ENCODE measurements around the gene KCNH4. TPM values are rescaled to one million over a fixed set of nuclear protein-coding genes. Genes with fewer than 3 reads are reported as not detected.

KCNH4 gene
- total RNA-seq, 4 donors from 2014 or later = 0.44 to 0.79 (median 0.48) TPM; not detected in 1

GRCh38 chr17:42171831-42172230, 9.1 kb downstream of the KCNH4 start:
- no peak for DNase-seq (ENCODE audit: low spot score)
- TF ChIP-seq CTCF (IDR thresholded peaks at IDR 0.05) = no peak
- ATAC-seq (ENCODE audit: low FRiP score) = no peak

- DNase-seq (ENCODE audit: low spot score) (no peak), ATAC-seq (ENCODE audit: low FRiP score) (no peak)
- no peak for TF ChIP-seq CTCF (IDR thresholded peaks at IDR 0.05)
Measured at GRCh38 chr17:42169351-42169750, 11.6 kb downstream of the KCNH4 start.

GRCh38 chr17:42167807-42168206, 13.1 kb downstream of the KCNH4 start:
- no peak for ATAC-seq (ENCODE audit: low FRiP score)
- TF ChIP-seq CTCF (IDR thresholded peaks at IDR 0.05) = no peak
- DNase-seq (ENCODE audit: low spot score) = no peak

- TF ChIP-seq CTCF (IDR thresholded peaks at IDR 0.05) = no peak
- DNase-seq (ENCODE audit: low spot score) = no peak
Measured at GRCh38 chr17:42166196-42166763, 14.7 kb downstream of the KCNH4 start.

GRCh38 chr17:42165751-42166150, 15.2 kb downstream of the KCNH4 start:
- ATAC-seq (ENCODE audit: low FRiP score) (no peak), DNase-seq (ENCODE audit: low spot score) (no peak)
- no peak for TF ChIP-seq CTCF (IDR thresholded peaks at IDR 0.05)

More at GRCh38 chr17:42166196-42166763, 14.7 kb downstream of the KCNH4 start:
- no peak for ATAC-seq (ENCODE audit: low FRiP score)

- DNase-seq (ENCODE audit: low spot score) (no peak), ATAC-seq (ENCODE audit: low FRiP score) (no peak)
- no peak for TF ChIP-seq CTCF (IDR thresholded peaks at IDR 0.05)
Measured at GRCh38 chr17:42163696-42164407, 17.1 kb downstream of the KCNH4 start.

- DNase-seq (ENCODE audit: low spot score) = no peak
- no peak for TF ChIP-seq CTCF (IDR thresholded peaks at IDR 0.05)
- ATAC-seq (ENCODE audit: low FRiP score) = no peak
Measured at GRCh38 chr17:42163113-42163512, 17.8 kb downstream of the KCNH4 start.

Measured in omental fat pad (tissue), 4 donors.